GM12801 (cell line): ENCODE results near the gene FZR1.

ENCODE experiments used
- CTCF ChIP-seq: IDR thresholded peaks from one replicate; pipeline ENCODE4 v1.5.1; 2011; ENCODE audit warnings: control low read depth; ENCODE audit not compliant: insufficient read length; ENCODE audit errors: extremely low read depth

The FZR1 gene

GRCh38 chr19:3481241-3482090, 24.6 kb upstream of the FZR1 start:
- TF ChIP-seq CTCF = no peak

DNA sequence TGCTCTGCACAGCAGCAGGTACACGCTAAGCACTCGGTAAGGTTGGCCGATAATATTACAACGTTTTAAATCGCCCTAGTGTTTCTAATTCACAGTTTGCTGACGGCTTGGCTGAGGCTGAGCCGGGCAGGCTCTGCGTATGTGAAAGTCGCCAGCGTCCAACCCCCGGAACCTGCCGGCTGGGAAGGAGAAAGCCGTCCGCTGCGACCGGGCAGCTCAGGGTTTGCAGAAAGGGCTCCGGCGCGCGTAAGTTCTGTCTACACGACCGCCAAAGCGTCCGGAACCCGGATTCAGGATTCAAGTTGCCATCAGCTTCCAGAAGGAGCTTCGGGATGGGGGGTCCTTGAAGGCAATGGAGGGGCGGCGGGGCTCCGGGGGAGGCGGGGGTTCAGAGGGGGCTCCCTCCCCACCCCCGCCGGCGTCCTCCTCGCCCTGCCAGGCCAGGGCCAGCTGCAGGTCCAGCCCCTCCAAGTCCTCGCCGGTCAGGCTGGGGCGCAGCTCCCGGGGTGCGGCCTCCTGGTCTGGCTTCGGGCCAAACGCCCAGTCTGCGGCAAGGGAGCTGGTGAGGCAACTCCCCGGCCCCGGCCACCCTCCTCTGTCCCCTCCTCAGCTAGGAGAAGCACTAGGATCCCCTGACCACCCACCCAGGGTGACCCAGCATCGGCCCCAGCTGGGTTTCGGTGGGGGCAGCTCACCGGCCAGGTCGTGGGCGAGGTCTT, 23.4 kb upstream of the FZR1 start:
- no peak for TF ChIP-seq CTCF

GRCh38 chr19:3483226-3483628, 22.9 kb upstream of the FZR1 start, which contains the start of gene SMIM44:
SMIM44 (minus strand) TSS chr19:3483441; CDS start chr19:3483403, 38 bp downstream.
- no peak for TF ChIP-seq CTCF

DNA sequence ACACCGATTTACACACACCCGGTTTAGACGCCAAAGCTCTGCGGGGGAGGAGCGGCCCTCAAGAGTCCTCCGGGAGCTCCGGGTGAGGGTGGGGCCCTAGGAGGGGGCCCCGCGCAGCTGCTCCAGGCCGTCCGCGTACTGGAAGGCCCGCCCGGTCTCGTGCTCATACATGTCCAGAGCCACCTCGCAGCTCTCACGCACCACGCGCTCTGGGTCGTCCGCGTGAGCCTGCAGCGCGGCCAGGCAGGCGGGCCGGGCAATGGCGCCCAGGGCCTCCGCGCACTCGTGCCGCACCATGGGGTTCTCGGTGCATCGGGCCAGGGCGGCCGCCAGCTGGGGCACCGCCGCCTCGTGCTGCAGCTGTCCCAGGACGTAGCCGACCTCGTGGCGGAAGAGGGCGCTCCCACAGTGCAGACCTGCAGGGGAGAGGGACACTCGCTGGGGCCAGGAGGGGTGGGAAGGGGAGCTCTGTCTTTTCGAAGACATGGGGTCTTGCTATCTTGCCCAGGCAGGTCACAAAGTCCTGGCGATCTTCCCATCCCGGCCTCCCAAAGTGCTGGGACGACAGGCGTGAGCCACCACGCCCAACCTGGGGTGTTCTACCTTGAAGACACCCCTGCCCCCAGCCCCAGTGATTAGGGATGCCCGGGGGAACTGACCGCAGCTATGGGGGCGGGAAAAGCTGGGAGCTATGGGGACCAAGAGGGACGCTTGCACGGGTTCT, 14.6 kb upstream of the FZR1 start:
- no peak for TF ChIP-seq CTCF

DNA sequence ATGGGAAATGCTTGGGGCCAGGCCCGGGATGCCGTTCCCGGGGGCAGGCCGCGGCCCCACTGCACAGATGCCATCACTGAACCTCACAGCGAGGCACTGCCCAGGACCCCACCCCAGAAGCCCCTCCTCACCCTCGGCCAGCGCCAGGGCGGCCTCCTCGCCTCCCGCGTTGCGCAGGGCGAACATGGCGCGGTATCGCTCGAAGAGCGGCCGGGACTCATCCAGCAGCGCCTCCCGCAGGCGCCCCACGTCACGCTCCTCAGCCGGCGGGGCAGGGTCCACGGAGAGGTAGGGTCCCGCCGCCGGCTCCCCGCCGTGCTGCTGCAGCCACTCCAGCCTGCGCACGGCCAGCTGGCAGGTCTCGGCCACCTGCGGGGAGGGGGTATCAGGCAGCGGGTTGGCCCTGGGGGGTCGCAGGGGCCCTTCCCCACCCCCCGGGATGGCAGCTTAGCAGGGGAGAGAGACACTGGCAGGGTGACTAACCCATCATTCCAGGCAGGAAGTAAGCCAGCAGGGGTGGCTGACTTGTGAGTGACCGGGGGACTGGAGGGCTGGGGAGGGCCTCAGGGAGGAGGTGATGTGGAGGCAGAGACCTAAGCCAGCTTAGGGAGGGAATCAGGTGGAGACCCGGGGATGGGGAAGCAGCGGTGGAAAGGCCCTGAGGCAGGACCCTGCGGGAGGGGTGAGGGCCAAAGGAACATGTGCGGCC, 13.8 kb upstream of the FZR1 start:
- TF ChIP-seq CTCF = no peak

DNA sequence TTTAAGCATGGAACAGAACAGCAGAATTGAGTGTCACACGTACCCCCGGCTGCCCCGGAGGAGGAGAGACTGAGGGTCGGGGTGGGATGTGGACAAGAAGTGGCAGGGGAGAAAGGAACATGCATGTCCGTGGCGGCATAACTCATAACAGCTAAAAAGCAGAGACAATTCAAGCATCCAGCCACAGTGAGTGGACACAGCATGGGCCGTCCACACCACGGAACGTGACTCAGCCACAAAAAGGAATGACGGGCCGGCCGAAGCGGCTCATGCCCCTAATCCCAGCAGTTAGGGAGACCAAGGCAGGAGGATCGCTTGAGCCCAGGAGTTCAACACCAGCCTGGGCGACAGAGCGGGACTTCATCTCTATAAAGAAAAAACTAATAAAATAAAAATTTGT, 13.2 kb upstream of the FZR1 start:
- no peak for TF ChIP-seq CTCF
